ENCODE measurements around the gene ABCC6.
"Not testable (repeated sequence)": the region's sequence is repeated elsewhere in the genome, so short reads cannot be mapped to it uniquely, and the experiment has no call there.

Gene ABCC6

DNA sequence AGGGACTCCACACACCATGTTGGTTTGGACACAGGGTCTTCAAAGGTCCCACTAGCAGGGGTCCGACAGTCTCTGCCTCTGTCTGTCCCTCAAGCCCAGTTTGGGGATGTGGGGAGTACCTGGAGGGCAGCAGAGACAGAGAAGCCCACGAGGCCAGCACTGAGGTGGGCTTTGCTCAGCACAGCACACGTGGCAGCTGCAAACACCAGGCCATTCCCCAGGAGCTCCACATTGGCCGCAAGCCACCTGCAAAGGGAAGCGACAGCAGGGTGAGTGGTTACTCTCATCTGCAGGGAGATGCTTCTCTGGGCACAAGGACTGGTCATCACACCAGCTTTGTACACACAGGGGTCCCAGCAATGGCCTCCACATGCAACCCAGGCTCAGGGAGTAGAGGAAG is 62.0 kb downstream of the ABCC6 start:
- DNase-seq (ENCODE audit: low read depth in 2 of 2) = no peak

DNA sequence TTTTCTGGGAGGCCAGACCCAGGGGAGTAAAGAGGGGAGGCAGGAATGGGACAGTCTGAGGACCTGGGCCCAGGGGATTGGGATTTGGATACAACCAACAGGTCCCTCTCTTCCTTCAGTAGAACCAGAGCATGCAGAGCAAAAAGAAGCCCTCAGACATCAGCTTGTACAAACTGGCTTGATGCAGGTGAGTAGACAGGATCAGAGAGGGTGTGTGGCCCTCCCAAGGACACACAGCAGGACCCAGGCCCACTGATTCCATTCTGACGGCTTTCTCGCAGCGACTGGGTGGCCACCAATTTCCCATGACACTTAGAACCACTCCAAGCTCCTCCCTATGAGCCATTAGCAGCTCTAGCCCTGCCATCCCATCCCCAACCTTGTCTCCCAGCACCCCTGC is 63.6 kb downstream of the ABCC6 start:
- no peak for DNase-seq (ENCODE audit: low read depth in 2 of 2)

DNA sequence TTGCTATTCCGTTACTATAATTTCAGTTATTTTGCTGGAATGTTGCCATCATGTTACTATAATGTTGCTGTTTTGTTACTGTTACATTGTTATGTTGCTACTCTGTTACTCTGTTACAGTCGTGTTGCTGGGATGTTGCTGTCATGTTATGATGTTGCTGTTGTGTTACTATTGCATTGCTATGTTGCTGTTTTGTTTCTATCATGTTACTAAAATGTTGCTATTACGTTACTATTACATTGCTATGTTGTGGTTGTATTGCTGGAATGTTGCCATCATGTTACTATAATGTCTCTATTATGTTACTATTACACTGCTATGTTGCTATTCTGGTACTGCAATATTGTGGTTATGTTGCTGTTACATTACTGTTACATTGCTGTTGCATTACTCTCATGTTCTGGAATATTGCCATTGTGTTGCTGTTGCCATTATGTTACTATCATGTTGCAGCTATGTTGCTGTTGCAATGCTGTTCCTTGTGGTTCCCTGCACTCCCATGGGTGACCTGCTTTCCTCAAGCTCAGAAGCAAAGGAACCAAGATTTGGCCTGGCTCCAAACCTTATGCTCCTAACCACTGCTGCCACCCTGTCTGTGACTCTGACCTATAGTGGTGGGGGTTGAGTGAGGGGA is 64.4 kb downstream of the ABCC6 start:
- DNase-seq (ENCODE audit: low read depth in 2 of 2) = no peak

DNA sequence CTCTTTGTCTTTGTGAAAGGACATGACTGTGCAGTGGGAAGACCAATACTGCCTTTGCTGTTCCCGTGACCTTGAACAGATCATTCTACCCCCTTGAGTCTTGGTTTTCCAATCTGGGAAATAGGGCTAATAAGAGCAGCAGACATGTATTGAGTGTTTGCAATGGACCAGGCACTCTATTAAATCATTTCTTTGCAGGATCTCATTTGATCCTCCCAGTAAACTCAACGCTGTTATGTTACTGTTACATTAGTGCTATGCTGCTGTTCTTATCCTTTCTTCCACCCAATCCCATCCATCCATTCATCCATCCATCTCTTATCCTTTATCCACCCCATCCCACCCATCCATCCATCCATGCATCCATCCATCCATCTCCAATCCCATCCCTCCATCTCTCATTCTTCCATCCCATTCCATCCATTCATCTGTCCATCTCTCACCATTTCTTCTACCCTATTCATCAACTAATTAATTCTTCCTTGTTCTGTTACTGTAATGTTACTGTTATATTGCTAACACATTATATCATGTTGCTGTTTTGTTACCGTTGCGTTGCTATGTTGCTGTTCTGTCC is 65.1 kb downstream of the ABCC6 start:
- DNase-seq (ENCODE audit: low read depth in 2 of 2) = no peak

DNA sequence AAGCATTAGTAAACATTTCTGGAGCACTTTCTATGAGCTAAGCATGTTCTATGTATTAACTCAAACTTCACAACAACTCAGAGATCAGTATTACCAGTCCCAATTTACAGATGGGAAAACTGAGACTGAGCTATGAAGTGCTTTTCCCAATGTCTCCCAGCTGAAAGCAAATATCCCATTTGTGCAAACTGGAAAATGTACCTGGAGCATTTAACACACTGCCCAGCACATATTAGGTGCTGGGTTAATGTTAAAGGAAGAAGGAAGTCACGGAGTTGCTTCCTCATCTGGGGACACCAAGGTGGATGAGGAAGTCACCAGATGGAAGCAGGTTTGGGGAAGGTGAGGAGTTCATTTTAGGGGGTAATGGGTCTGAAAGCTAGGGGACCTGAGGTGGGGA is 66.1 kb downstream of the ABCC6 start:
- DNase-seq (ENCODE audit: low read depth in 2 of 2) = no peak

DNA sequence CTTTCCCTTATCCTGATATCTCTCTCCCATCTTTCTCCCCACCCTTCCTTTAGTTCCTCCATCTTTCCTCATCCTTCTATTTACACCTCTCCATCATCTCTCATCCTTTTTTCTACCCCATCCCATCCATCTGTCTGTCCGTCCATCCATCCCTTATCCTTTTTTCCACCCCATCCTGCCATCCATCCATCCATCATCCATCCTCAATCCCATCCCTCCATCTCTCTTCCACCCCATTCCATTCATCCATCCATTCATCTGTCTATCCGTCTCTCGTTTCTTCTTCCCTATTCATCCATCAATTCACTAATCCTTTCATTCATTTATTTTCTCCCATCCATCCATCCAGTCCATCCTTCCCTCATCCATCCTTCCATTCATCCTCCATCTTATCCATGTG is 68.1 kb downstream of the ABCC6 start:
- DNase-seq (ENCODE audit: low read depth in 2 of 2) = no peak

DNA sequence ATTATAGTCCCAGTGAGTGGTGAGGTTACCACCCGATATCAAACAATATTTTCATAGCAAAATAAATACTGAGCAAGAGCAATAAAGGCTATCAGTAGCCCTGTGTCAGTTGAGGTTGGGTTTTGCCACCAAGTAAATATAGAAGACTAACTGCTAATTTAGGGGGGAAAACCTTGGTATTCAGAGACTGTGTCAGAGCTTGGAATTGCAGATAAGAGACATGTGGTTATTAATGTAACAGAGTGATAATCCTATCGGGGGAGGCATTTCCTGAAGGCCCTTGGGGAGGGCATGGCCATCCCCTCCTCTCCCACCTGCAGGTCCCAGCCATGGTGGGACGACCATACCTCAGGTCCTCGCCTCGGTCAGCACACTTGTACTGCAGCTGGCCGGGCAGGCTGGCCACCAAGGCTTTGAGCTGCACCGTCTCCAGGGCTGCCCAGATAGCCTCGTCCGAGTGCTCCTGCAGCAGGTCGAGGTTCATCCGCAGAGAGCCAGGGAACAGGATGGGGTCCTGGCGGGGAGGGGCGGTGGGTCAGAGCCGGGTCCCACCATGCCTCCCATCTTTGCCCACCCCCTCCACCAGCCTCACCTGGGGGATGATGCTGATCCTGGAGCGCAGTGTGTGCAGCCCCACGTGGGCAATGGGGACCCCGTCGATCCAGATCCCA is 68.9 kb downstream of the ABCC6 start:
- no peak for DNase-seq (ENCODE audit: low read depth in 2 of 2)

DNA sequence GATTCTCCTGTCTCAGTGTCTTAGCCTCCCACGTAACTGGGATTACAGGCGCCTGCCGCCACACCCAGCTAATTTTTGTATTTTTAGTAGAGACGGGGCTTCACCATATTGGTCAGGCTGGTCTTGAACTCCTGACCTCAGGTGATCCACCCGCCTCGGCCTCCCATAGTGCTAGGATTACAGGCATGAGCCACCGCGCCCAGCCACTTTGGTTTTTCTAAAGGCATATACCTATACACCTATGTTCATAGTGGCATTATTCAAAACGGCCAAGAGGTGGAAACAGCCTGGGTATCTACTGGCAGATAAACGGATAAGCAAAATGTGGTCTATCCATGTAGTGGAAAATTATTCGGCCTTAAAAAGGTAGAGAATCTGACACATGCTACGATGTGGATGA is 70.3 kb downstream of the ABCC6 start:
- DNase-seq (ENCODE audit: low read depth in 2 of 2) = not testable (repeated sequence)

DNA sequence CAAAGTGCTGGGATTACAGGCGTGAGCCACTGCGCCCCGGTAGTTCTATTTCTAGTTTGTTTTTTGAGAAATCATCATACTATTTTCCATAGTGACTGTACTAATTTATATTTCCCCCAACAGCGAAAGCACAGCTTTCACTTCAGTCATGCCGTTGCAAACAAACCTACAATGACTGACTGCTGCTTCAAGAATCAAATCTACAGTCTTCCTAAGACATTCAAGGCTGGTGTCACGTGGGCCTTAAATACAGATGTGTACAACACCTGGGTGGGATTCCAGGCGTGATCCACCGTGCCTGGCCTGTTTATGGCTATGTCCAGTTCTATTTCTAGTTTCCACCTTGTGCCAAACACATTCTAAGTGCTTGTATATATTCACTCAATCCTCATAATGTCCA is 72.0 kb downstream of the ABCC6 start:
- DNase-seq (ENCODE audit: low read depth in 2 of 2) = no peak

DNA sequence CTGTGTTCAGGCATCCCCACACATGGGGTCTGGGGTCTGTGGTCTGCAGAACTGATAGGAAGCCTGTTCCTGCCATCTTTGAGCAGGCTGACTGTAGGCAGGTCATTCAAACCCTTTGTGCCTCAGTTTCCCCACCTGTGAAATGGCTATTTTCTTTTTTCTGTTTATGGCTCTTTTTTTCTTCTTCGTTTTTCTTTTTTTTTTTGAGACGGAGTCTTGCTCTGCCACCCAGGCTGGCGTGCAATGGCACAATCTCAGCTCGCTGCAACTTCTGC is 72.5 kb downstream of the ABCC6 start:
- no peak for DNase-seq (ENCODE audit: low read depth in 2 of 2)

DNA sequence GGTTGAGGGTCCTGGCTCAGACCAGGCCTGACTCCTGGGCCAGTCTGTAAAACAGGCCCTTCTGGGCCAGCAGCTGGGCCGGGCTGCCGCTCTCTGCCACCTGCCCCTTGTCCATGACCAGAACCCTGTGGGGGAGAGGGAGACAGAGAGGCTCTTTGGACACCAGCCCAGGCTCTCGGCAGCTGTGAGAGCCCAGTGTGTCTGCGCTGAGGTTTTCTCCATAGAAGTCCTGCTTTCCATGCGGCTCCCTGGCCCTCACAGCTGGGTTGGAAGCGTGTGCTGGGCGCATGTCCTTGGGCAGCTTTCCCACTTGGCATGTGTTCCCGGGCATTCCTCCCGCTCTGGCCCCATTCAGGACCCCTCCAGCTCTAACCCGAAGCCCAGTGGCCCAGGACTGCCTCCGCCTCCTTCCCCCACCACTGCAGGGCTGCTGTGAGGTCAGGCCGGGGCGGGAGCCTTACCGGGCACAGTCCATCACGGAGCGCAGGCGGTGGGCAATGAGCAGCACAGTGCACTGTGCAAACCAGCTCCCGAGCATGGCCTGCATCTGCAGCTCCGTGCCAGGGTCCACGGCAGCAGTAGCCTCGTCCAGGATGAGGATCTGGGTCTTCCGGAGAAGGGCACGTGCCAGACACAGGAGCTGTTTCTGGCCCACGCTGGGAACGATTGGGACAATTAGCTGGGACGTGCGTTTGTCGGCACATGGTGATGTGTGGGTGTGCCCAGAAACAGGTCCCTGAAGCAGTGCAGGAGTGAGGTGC is 73.0 kb downstream of the ABCC6 start:
- no peak for DNase-seq (ENCODE audit: low read depth in 2 of 2)

DNA sequence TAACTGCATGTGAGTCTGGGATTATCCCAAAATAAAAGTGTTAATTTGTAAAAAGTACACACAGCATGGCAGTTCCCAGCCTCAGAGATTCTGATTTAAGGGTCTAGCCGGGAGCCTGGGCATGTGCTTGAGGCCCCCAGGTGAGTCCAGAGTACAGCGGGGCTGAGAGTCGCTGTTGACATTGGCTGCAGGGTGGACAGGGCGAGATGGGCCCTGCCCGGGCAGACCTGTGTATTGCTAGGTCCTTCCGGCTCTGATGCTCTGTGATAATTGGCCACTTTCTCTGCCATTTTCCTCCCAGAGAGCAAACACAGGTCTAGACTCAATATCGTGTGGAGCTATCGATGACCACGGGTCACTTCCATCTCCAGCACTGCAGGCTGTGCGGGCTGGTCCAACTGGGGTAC is 73.6 kb downstream of the ABCC6 start:
- no peak for DNase-seq (ENCODE audit: low read depth in 2 of 2)

DNA sequence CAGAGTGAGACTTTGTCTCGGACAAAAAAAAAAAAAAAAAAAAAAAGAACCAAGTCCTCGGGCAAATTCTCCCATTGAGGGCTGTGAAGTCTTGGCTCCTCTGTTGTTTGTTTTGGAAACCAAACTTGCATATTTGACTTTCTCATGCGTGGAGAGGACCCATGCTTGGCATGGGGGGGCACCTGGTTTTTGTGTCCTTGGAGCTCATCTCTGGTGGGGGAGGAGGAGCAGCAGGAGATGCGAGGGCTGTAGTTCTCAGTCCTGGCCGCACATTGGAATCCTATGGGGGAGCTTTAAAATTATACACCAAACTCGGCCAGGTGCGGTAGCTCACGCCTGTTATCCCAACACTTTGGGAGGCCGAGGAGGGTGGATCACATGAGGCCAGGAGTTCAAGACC is 74.5 kb downstream of the ABCC6 start:
- no peak for DNase-seq (ENCODE audit: low read depth in 2 of 2)

DNA sequence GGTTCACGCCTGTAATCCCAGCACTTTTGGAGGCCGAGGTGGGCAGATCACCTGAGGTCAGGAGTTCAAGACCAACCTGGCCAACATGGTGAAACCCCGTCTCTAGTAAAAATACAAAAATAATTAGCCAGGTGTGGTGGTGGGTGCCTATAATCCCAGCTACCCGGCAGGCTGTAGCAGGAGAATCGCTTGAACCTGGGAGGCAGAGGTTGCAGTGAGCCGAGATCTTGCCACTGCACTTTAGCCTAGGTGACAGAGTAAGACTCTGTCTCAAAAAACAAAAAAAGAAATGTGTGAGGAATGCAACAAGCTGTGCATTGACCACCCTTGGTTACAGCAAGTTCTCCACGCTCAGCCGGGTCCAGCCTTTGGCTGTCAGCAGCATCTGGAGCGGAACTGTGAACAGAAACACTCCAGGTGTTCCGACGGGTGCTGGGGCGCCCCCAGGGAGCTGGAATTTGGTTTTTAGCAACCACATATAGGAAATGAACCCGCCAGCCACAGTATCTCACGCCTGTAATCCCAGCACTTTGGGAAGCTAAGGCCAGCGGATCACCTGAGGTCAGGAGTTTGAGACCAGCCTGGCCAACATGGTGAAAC is 75.2 kb downstream of the ABCC6 start:
- DNase-seq (ENCODE audit: low read depth in 2 of 2) = not testable (repeated sequence)

DNA sequence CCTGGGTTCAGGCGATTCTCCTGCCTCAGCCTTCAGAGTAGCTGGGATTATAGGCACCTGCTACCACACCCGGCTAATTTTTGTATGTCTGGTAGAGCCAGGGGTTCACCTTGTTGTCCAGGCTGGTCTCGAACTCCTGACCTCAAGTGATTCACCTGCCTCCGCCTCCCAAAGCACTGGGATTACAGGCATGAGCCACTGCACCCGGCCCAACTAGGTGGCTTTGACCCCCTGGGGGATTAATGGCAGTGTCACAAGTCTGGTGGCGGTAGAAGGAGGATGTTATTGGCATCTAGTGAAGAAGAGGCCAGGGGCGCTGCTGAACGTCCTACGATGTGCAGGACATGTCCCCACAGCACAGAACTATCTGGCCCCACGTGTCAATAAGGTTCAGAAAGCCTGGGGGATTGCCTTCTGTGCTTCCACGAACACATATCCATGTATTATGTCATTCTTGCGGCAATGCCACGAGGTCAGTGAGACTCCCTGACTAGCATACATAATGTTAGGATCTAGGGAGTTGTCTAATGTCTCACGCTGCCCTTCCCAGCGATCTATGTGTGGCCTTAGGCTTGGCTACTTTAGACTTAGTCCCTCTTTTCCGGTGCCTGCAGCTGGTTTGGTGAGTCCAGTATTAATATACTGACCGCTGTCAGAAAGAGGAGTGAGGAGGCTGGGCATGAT is 75.8 kb downstream of the ABCC6 start:
- no peak for DNase-seq (ENCODE audit: low read depth in 2 of 2)

DNA sequence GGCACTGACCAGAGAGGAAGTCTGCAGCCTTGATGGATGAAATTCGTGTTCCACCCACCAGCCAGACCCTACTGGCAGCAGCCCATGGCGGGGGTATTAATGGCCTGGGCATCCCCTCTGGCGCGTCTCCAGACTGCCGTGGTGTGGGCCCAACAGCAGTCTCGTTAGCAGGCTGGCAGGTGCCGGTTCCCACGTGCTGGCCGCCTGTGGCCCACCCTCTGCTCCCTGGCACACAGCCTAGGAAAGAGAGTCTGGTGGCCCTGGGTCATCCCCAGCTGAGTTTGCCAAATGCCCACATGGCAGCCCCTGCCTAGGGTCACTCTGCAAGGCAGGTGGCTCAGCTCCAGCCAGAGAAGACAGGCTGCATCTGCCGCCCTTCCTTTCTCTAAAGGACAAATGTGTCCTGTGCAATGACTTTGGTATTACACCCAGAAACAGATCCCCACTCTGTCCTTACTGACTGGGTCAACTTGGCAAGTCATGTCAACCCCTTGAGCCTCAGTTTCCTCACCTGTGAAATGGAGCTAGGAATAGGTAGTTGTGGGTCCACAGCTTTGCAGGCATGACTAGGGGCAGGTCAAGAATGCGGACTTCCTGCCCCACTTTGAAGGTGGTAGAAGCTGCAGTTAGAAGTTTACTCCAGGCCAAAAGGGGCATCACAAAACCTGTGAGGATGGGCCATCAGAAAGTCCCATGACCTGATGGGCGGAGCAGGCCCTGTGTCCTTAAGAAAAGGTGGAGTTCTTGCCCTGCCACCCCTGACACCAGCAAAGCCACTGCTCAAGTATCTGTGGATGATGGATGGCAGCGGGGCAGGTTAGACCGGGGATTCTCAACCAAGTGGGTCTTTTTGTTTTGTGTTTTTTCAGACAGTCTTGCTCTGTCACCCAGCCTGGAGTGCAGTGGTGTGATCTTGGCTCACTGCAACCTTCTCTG is 76.6 kb downstream of the ABCC6 start:
- DNase-seq (ENCODE audit: low read depth in 2 of 2) = no peak

DNA sequence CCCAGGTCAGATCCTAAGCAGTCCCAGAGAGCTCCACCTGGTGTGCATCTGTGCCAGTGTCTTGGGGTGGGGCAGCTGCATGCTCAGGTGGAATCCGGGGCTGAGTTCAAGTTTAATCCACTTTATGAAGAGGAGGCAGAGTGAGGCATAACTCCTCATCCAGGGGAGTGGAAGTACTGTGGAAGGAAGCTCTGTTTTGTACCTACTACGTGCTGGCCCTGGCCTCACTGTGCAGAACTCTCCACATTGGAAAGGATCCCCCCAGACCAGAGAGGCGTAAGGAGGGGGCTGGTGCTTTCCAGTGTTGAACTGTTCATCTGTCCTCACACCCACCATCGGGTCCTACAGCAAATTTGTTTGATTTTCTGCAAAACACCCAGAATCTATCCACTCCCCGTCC is 78.0 kb downstream of the ABCC6 start:
- no peak for DNase-seq (ENCODE audit: low read depth in 2 of 2)

DNA sequence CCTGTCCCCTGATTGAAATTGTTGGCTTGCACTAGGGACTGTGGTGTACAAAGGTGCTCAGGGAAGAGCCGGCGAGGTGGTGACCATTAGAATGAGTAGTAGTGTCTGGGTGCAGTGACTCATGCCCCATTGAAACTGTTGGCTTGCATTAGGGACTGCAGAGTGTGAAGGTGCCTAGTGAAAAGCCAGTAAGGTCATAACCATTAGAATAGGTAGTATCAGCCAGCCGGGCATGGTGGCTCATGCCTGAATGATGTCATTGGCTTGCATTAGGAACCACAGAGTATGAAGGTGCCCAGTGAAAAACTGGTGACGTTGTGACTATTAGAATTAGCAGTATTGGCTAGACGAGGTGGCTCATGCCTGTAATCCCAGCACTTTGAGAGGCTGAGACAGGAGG is 78.9 kb downstream of the ABCC6 start:
- no peak for DNase-seq (ENCODE audit: low read depth in 2 of 2)

DNA sequence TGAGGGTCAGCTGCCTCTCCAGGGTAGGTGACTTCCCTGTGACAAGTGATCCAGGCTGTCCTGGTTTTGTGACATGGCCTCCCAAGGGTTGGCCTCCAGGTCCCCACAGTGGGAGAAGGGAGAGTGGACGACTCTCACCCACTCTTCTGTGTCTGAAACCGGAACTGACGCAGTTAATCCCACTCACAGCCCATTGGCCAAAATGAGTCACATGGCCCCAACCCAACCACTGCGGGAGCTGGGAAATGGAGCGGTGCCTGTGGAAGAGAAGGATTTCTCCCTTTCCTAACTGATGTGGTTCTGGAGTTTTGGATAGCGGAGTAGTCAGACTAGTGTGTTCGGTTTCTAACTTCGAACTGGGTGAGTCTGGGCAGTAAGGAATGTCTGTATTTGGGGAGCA is 79.4 kb downstream of the ABCC6 start:
- DNase-seq (ENCODE audit: low read depth in 2 of 2) = no peak

DNA sequence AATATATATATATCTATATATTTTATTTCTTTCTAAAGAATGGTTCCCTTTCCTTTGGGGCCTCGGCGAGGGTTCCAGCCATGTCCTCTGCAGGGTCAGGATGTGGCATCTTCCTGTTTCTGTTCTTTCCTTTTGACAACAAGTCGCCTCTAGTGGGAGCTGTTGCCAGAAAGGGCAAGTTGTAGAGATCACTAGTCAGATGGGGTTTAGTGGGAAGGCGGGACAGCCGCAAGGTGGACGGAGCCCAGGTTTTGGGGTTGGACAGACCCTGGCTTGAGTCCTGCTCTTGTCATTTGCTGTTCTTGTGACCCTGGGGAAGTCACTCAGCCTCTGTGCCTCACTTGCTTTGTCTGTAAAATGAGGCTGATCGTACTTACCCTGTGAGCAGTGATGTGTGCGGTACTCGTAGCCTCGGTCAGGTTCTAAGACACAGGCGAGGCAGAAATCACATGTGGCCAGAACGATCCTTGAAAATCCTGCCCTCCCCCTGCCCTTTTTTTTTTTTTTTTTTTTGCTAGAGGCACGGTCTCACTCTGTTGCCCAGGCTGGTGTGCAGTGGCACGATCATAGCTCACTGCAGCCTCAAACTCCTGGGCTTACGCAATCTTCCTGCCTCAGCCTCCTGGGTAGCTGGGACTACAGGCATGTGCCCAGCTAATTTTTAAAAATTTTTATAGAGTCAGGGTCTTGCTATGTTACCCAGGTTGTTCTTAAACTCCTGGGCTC is 80.1 kb downstream of the ABCC6 start:
- no peak for DNase-seq (ENCODE audit: low read depth in 2 of 2)

Data from stimulated activated CD4-positive, alpha-beta T cell treated with anti-CD3 and anti-CD28 coated beads, Interleukin-1b, Interleukin-23, amount 100 ng/mL, for 1 hour (primary cell).